Transverse colon (tissue), 4 donors: Measurements from ENCODE around the gene GSX2. TPM values are rescaled to one million over a fixed set of nuclear protein-coding genes. Genes with fewer than 3 reads are reported as not detected.

Experiments used
- DNase-seq: peaks from one replicate; pipeline ENCODE4 v3.0.0-alpha.2; 2019
- H3K27ac ChIP-seq, 4 donors: fragments of 200-600 bp; sonication (generic); 2 replicates each; pipeline ENCODE4 v1.5.1; 2016 to 2018; ENCODE audit warnings: inconsistent platforms in 4 of 4
- H3K27me3 ChIP-seq: fragments of 200-600 bp; sonication (generic); 2 replicates; pipeline ENCODE4 v1.5.1; 2017; ENCODE audit warnings: inconsistent platforms
- H3K36me3 ChIP-seq, 4 donors: fragments of 200-600 bp; sonication (generic); 2 replicates each; pipeline ENCODE4 v1.5.1; 2017 to 2019; ENCODE audit warnings: inconsistent platforms in 4 of 4
- H3K4me1 ChIP-seq, 4 donors: fragments of 200-600 bp; sonication (generic); 2 replicates each; pipeline ENCODE4 v1.5.1; 2017 to 2020; ENCODE audit warnings: inconsistent platforms in 4 of 4
- H3K4me3 ChIP-seq, 4 donors: fragments of 200-600 bp; sonication (generic); 1 replicate in 1 of 4; 2 replicates in 3 of 4; pipeline versions ENCODE4 v1.5.1 to v1.6.1; 2017 to 2019; ENCODE audit warnings: inconsistent platforms in 4 of 4
- H3K9me3 ChIP-seq, 2 donors: fragments of 200-600 bp; sonication (generic); 2 replicates each; pipeline ENCODE4 v1.5.1; 2017 to 2019; ENCODE audit warnings: inconsistent platforms in 2 of 2
- CTCF ChIP-seq, 5 experiments: fragments of 200-600 bp in 3 of 5; fragments of 450-650 bp in 2 of 5; sonication (generic) in 3 of 5; IDR thresholded peaks; 1 replicate in 2 of 5; 2 replicates in 3 of 5; pipeline ENCODE4 v1.5.1; 2016 to 2017; ENCODE audit warnings: antibody characterized with exemption in 5 of 5, inconsistent platforms in 3 of 5, mild to moderate bottlenecking in 2 of 5, moderate library complexity in 1 of 5
- EP300 ChIP-seq: sonication (generic); formaldehyde crosslinking; IDR thresholded peaks from one replicate; pipeline ENCODE4 v1.6.1; 2017; ENCODE audit warnings: antibody characterized with exemption, low read depth
- POLR2A ChIP-seq: fragments of 450-650 bp; IDR thresholded peaks from one replicate; pipeline ENCODE4 v1.6.1; 2016; ENCODE audit warnings: antibody characterized with exemption, mild to moderate bottlenecking, moderate library complexity
- POLR2AphosphoS5 ChIP-seq, 3 donors: sonication (generic); formaldehyde crosslinking; IDR thresholded peaks; one replicate each; pipeline ENCODE4 v1.6.1; 2016; ENCODE audit warnings: antibody characterized with exemption in 3 of 3
- WGBS, 2 donors: methylation state at CpG; one replicate each; pipeline ENCODE4 v1.1.5; 2018; ENCODE audit warnings: low coverage in 1 of 2; 5-methylcytosine and 5-hydroxymethylcytosine counted together
- in situ Hi-C, 4 donors: fragments of 200-750 bp; cut with MboI; loops; one replicate each; pipeline versions ENCODE4 v1.15.0 to v1.15.1; 2017; ENCODE audit warnings: low sequenced_read_pairs in 3 of 4, low pct_ligation_motif_present in 1 of 4, low pct_unique_long_range_greater_than_20kb in 1 of 4
- intact Hi-C: fragments of 100-400 bp; cut with DNase I; formaldehyde crosslinking; loops from one replicate; pipeline ENCODE4 v1.15.1; 2023; ENCODE audit warnings: low total_unique reads
- total RNA-seq, 4 donors: library from RNA; depleted of rRNA; stranded (reverse); fragments of >200 nt; gene quantifications; one replicate each; pipeline ENCODE4 v1.1.0, GENCODE V29; 2016

The GSX2 gene
- total RNA-seq, 4 donors from 2014 or later: not detected

GRCh38 chr4:54085284-54085683 is 14.7 kb upstream of the GSX2 start:
- peaks cover 17% of the 10 kb centered on the region for H3K27me3 ChIP-seq
- DNase-seq: no peak
- peaks cover 0 to 8% (median 7%) of the 10 kb centered on the region in 4 donors for H3K4me1 ChIP-seq
- no peaks in the 10 kb centered on the region for H3K9me3 ChIP-seq
- intact Hi-C loops (no loop called here), in situ Hi-C loops (no loop called here)
- no peak for TF ChIP-seq CTCF (IDR thresholded peaks at IDR 0.05)
- TF ChIP-seq POLR2A: no peak
- TF ChIP-seq POLR2AphosphoS5 (IDR thresholded peaks at IDR 0.05): no peak
- no peak for TF ChIP-seq EP300
- no peak overlapping the region for H3K27ac ChIP-seq
- H3K36me3 ChIP-seq: no peaks in the 10 kb centered on the region
- no peak overlapping the region for H3K4me3 ChIP-seq
- 85 to 87% methylated on average over 3 of the region's 3 CpGs for WGBS, 2 donors

- no peak overlapping the region for H3K4me3 ChIP-seq
- in situ Hi-C loops: no loop called here
- TF ChIP-seq POLR2A: no peak
- no peak for TF ChIP-seq EP300
- TF ChIP-seq POLR2AphosphoS5 (IDR thresholded peaks at IDR 0.05): no peak
- TF ChIP-seq CTCF (IDR thresholded peaks at IDR 0.05): no peak
- peaks cover 57% of the 10 kb centered on the region for H3K27me3 ChIP-seq
- WGBS, 2 donors: 100% methylated on average over 1 of the region's 1 CpG
- H3K4me1 ChIP-seq: peaks cover 0 to 31% (median 16%) of the 10 kb centered on the region in 4 donors
- H3K9me3 ChIP-seq: no peaks in the 10 kb centered on the region
- DNase-seq: no peak
- no peaks in the 10 kb centered on the region for H3K36me3 ChIP-seq
- intact Hi-C loops: no loop called here
- no peak overlapping the region for H3K27ac ChIP-seq
Observed at GRCh38 chr4:54089875-54090274, 10.1 kb upstream of the GSX2 start.

GRCh38 chr4:54090404-54090803 is 9.6 kb upstream of the GSX2 start:
- no peak overlapping the region for H3K27ac ChIP-seq
- no peaks in the 10 kb centered on the region for H3K9me3 ChIP-seq
- 88 to 90% methylated on average over 4 to 8 of the region's 8 CpGs for WGBS, 2 donors
- no peak for DNase-seq
- intact Hi-C loops: no loop called here
- TF ChIP-seq EP300 (no peak), POLR2AphosphoS5 (IDR thresholded peaks at IDR 0.05) (no peak), CTCF (IDR thresholded peaks at IDR 0.05) (no peak), POLR2A (no peak)
- peaks cover 62% of the 10 kb centered on the region for H3K27me3 ChIP-seq
- in situ Hi-C loops: no loop called here
- H3K4me3 ChIP-seq: no peak overlapping the region
- no peaks in the 10 kb centered on the region for H3K36me3 ChIP-seq
- H3K4me1 ChIP-seq: peaks cover 0 to 31% (median 16%) of the 10 kb centered on the region in 4 donors

- peak; percentile 50 for DNase-seq
- in situ Hi-C loops: no loop called here
- 15 to 27% methylated on average over 10 to 27 of the region's 27 CpGs for WGBS, 2 donors
- H3K36me3 ChIP-seq: no peaks in the 10 kb centered on the region
- intact Hi-C loops: no loop called here
- no peaks in the 10 kb centered on the region for H3K9me3 ChIP-seq
- H3K27me3 ChIP-seq: peaks cover 68% of the 10 kb centered on the region
- H3K4me3 ChIP-seq: peak overlapping the region in 3 of 4 donors; percentile 19 to 54 (median 30)
- H3K4me1 ChIP-seq: peaks cover 0 to 31% (median 16%) of the 10 kb centered on the region in 4 donors
- H3K27ac ChIP-seq: no peak overlapping the region
- TF ChIP-seq EP300 (no peak), CTCF (IDR thresholded peaks at IDR 0.05) (no peak), POLR2AphosphoS5 (IDR thresholded peaks at IDR 0.05) (no peak), POLR2A (no peak)
Observed at GRCh38 chr4:54090804-54091623, 8.9 kb upstream of the GSX2 start.
